MM.1S (cell line): ENCODE results near the gene ARSK.

Source experiments
- DNase-seq: peaks from one replicate; pipeline ENCODE4 v3.0.0-alpha.2; 2015
- H2AFZ ChIP-seq: fragments of 300-600 bp; sonication (generic); 2 replicates; pipeline ENCODE4 v1.6.0; 2016; ENCODE audit warnings: antibody characterized with exemption, low read length
- H3F3A ChIP-seq: fragments of 300-600 bp; sonication (generic); 2 replicates; pipeline ENCODE4 v1.6.1; 2016; ENCODE audit warnings: mild to moderate bottlenecking, antibody characterized with exemption, low read length, moderate library complexity, mixed read lengths; ENCODE audit not compliant: insufficient read depth
- H3K27ac ChIP-seq: fragments of 300-600 bp; sonication (generic); 2 replicates; pipeline ENCODE4 v1.5.1; 2016; ENCODE audit warnings: mild to moderate bottlenecking, low read length
- H3K27me3 ChIP-seq: fragments of 300-600 bp; sonication (generic); replicated peaks from 2 replicates; pipeline ENCODE4 v1.6.0; 2016; ENCODE audit warnings: low read length; ENCODE audit not compliant: insufficient read depth
- H3K36me3 ChIP-seq: fragments of 300-600 bp; sonication (generic); replicated peaks from 2 replicates; pipeline ENCODE4 v1.6.1; 2016; ENCODE audit warnings: mild to moderate bottlenecking, low read length, mixed read lengths; ENCODE audit not compliant: insufficient read depth
- H3K4me1 ChIP-seq: fragments of 300-600 bp; sonication (generic); 2 replicates; pipeline ENCODE4 v1.6.1; 2016; ENCODE audit warnings: low read length, mixed read lengths
- H3K4me2 ChIP-seq: fragments of 300-600 bp; sonication (generic); 2 replicates; pipeline ENCODE4 v1.6.0; 2016; ENCODE audit warnings: low read depth, low read length
- H3K4me3 ChIP-seq: fragments of 300-600 bp; sonication (generic); 2 replicates; pipeline ENCODE4 v1.5.1; 2016; ENCODE audit warnings: low read length, mixed read lengths
- H3K79me2 ChIP-seq: fragments of 300-600 bp; sonication (generic); 2 replicates; pipeline ENCODE4 v1.6.1; 2016; ENCODE audit warnings: mixed run types, low read length, mixed read lengths
- H3K9ac ChIP-seq: fragments of 300-600 bp; sonication (generic); 2 replicates; pipeline ENCODE4 v1.6.1; 2016; ENCODE audit warnings: low read length, mixed read lengths
- H3K9me2 ChIP-seq: fragments of 300-600 bp; sonication (generic); replicated peaks from 2 replicates; pipeline ENCODE4 v1.6.1; 2016; ENCODE audit warnings: mild to moderate bottlenecking, low read length, mixed read lengths; ENCODE audit not compliant: insufficient read depth
- H3K9me3 ChIP-seq: fragments of 300-600 bp; sonication (generic); replicated peaks from 2 replicates; pipeline ENCODE4 v1.6.1; 2016; ENCODE audit warnings: mild to moderate bottlenecking, low read length, mixed read lengths; ENCODE audit not compliant: insufficient read depth
- H4K20me1 ChIP-seq: fragments of 300-600 bp; sonication (generic); 2 replicates; pipeline ENCODE4 v1.6.1; 2016; ENCODE audit warnings: mild to moderate bottlenecking, low read length, moderate library complexity, mixed read lengths; ENCODE audit not compliant: insufficient read depth
- CTCF ChIP-seq: fragments of 300-600 bp; sonication (generic); IDR thresholded peaks from 2 replicates; pipeline ENCODE4 v1.5.1; 2016; ENCODE audit warnings: antibody characterized with exemption, low read length, mixed read lengths
- EZH2 ChIP-seq: fragments of 300-600 bp; sonication (generic); optimal IDR thresholded peaks from 2 replicates; pipeline ENCODE3; 2017; ENCODE audit warnings: low read depth, mild to moderate bottlenecking, antibody characterized with exemption, low read length, mixed read lengths
- EZH2phosphoT487 ChIP-seq: fragments of 300-600 bp; sonication (generic); IDR thresholded peaks from 2 replicates; pipeline ENCODE4 v1.6.1; 2018; ENCODE audit warnings: antibody characterized with exemption, low read length

ARSK gene

GRCh38 chr5:95518417-95518816 is 36.5 kb upstream of the ARSK start:
- Histone ChIP-seq H3K9me2 (no peaks in the 10 kb centered on the region), H3F3A (no peaks in the 10 kb centered on the region), H3K79me2 (no peaks in the 10 kb centered on the region), H3K9ac (no peak overlapping the region), H3K9me3 (no peaks in the 10 kb centered on the region), H4K20me1 (no peaks in the 10 kb centered on the region), H3K27ac (no peak overlapping the region), H3K36me3 (peaks cover 17% of the 10 kb centered on the region; the same call in 1 of the 2 replicates), H3K27me3 (no peaks in the 10 kb centered on the region), H3K4me1 (no peaks in the 10 kb centered on the region), H3K4me3 (no peak overlapping the region), H2AFZ (no peak overlapping the region), H3K4me2 (no peak overlapping the region)
- TF ChIP-seq EZH2 (no peak), CTCF (no peak), EZH2phosphoT487 (no peak)
- DNase-seq: no peak

- no peaks in the 10 kb centered on the region for H3F3A ChIP-seq
- no peak for TF ChIP-seq CTCF
- TF ChIP-seq EZH2phosphoT487: no peak
- TF ChIP-seq EZH2: no peak
- no peaks in the 10 kb centered on the region for H3K4me1 ChIP-seq
- no peak overlapping the region for H3K27ac ChIP-seq
- no peak overlapping the region for H3K4me2 ChIP-seq
- no peaks in the 10 kb centered on the region for H3K9me3 ChIP-seq
- DNase-seq: no peak
- peaks cover 16% of the 10 kb centered on the region; the same call in 1 of the 2 replicates for H3K36me3 ChIP-seq
- no peaks in the 10 kb centered on the region for H3K79me2 ChIP-seq
- H3K9ac ChIP-seq: no peak overlapping the region
- no peaks in the 10 kb centered on the region for H4K20me1 ChIP-seq
- H3K9me2 ChIP-seq: no peaks in the 10 kb centered on the region
- no peak overlapping the region for H3K4me3 ChIP-seq
- no peak overlapping the region for H2AFZ ChIP-seq
- no peaks in the 10 kb centered on the region for H3K27me3 ChIP-seq
These were observed 35.8 kb upstream of the ARSK start for GRCh38 chr5:95519151-95519550.

- no peaks in the 10 kb centered on the region for H3F3A ChIP-seq
- no peak for TF ChIP-seq EZH2
- TF ChIP-seq EZH2phosphoT487: no peak
- no peak for TF ChIP-seq CTCF
- H3K4me1 ChIP-seq: no peaks in the 10 kb centered on the region
- H3K4me3 ChIP-seq: no peak overlapping the region
- no peaks in the 10 kb centered on the region for H3K79me2 ChIP-seq
- H3K9me2 ChIP-seq: no peaks in the 10 kb centered on the region
- no peak overlapping the region for H3K27ac ChIP-seq
- H3K9ac ChIP-seq: no peak overlapping the region
- peaks cover 15% of the 10 kb centered on the region; the same call in 1 of the 2 replicates for H3K36me3 ChIP-seq
- H3K9me3 ChIP-seq: no peaks in the 10 kb centered on the region
- no peak for DNase-seq
- no peaks in the 10 kb centered on the region for H4K20me1 ChIP-seq
- no peaks in the 10 kb centered on the region for H3K27me3 ChIP-seq
- H3K4me2 ChIP-seq: no peak overlapping the region
- no peak overlapping the region for H2AFZ ChIP-seq
These were observed 35.2 kb upstream of the ARSK start for GRCh38 chr5:95519681-95520080.

- no peak overlapping the region for H3K4me2 ChIP-seq
- TF ChIP-seq EZH2 (no peak), EZH2phosphoT487 (no peak), CTCF (no peak)
- H3K27me3 ChIP-seq: no peaks in the 10 kb centered on the region
- no peaks in the 10 kb centered on the region for H3F3A ChIP-seq
- H3K4me1 ChIP-seq: no peaks in the 10 kb centered on the region
- no peaks in the 10 kb centered on the region for H3K9me3 ChIP-seq
- H3K79me2 ChIP-seq: no peaks in the 10 kb centered on the region
- H3K36me3 ChIP-seq: peaks cover 15% of the 10 kb centered on the region; the same call in 1 of the 2 replicates
- DNase-seq: no peak
- H2AFZ ChIP-seq: no peak overlapping the region
- no peaks in the 10 kb centered on the region for H4K20me1 ChIP-seq
- H3K27ac ChIP-seq: no peak overlapping the region
- H3K9me2 ChIP-seq: no peaks in the 10 kb centered on the region
- H3K9ac ChIP-seq: no peak overlapping the region
- no peak overlapping the region for H3K4me3 ChIP-seq
These were observed 34.7 kb upstream of the ARSK start for GRCh38 chr5:95520206-95520605.
